GM12801 (cell line): ENCODE measurements around the gene PCDHA1.

ENCODE experiments used
- TF ChIP-seq, protein P1 (sequence below): IDR thresholded peaks from one replicate; pipeline ENCODE4 v1.5.1; 2011; ENCODE audit warnings: control low read depth; ENCODE audit not compliant: insufficient read length; ENCODE audit errors: extremely low read depth

The PCDHA1 gene

DNA sequence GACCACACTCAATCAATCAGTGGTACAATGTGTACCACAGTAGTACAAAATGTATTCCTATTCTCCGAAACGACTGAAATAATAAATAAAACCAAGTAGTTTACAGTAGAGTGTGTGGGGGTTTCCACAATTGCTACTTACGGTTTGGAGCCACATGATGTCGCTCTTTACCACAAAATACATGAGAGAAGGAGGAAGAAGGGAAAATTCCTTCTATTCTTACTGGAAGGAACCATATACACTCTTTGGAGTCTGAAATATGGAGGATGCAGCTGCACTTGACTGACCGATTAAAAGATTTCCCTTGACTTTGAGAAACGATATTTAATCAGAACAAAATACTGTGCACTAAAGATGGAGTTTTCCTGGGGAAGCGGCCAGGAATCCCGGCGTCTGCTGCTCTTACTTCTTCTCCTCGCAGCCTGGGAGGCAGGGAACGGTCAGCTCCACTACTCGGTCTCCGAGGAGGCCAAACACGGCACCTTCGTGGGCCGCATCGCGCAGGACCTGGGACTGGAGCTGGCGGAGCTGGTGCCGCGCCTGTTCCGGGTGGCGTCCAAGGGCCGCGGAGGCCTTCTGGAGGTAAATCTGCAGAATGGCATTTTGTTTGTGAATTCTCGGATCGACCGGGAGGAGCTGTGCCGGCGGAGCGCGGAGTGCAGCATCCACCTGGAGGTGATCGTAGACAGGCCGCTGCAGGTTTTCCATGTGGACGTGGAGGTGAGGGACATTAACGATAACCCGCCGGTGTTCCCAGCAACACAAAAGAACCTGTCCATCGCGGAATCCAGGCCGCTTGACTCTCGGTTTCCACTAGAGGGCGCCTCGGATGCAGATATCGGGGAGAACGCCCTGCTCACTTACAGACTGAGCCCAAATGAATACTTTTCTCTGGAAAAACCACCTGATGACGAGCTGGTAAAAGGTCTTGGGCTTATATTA, 21.2 kb downstream of the PCDHA1 start, which contains the start of gene PCDHA4:
PCDHA4 (plus strand) TSS at position 235 of the 942 bp plus-strand sequence.
- TF ChIP-seq, protein P1, sequence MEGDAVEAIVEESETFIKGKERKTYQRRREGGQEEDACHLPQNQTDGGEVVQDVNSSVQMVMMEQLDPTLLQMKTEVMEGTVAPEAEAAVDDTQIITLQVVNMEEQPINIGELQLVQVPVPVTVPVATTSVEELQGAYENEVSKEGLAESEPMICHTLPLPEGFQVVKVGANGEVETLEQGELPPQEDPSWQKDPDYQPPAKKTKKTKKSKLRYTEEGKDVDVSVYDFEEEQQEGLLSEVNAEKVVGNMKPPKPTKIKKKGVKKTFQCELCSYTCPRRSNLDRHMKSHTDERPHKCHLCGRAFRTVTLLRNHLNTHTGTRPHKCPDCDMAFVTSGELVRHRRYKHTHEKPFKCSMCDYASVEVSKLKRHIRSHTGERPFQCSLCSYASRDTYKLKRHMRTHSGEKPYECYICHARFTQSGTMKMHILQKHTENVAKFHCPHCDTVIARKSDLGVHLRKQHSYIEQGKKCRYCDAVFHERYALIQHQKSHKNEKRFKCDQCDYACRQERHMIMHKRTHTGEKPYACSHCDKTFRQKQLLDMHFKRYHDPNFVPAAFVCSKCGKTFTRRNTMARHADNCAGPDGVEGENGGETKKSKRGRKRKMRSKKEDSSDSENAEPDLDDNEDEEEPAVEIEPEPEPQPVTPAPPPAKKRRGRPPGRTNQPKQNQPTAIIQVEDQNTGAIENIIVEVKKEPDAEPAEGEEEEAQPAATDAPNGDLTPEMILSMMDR, result no peak

DNA sequence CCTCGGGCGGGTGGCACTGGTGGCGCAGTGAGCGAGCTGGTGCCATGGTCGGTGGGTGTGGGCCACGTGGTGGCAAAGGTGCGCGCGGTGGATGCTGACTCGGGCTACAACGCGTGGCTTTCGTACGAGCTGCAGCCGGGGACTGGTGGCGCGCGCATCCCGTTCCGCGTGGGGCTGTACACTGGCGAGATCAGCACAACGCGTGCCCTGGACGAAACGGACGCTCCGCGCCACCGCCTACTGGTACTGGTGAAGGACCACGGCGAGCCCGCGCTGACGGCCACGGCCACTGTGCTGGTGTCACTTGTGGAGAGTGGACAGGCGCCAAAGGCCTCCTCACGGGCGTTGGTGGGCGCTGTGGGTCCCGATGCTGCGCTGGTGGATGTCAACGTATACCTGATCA, 22.9 kb downstream of the PCDHA1 start:
- TF ChIP-seq, protein P1, result no peak

DNA sequence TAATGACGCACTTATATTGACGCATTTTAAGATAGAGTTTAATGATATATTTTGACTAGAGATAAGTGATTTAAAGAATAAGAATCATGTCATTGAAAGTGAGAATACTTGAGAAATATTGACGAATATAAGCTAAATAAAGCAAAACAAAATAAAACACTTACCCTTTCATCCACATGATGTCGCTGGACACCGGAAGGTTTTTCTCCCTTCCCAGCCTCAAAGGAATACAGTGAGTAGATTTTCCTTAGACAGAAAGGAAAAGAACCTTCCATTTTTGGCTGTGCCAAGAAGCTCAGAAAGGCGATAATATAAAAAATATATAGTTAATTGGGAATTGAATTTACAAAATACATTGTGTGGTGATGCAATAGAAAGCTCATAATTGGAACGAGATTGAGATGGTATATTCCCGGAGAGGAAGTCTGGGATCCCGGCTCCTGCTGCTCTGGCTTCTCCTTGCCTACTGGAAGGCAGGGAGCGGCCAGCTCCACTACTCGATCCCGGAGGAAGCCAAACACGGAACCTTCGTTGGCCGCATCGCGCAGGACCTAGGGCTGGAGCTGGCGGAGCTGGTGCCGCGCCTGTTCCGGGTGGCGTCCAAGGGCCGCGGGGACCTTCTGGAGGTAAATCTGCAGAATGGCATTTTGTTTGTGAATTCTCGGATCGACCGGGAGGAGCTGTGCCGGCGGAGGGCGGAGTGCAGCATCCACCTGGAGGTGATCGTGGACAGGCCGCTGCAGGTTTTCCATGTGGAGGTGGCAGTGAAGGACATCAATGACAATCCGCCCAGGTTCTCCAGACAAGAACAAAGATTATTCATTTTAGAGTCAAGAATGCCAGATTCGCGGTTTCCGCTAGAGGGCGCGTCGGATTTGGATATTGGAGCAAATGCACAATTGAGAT, 35.7 kb downstream of the PCDHA1 start, which contains the start of gene PCDHA5:
PCDHA5 (plus strand) TSS at position 239 of the 906 bp plus-strand sequence.
- TF ChIP-seq, protein P1, result no peak

DNA sequence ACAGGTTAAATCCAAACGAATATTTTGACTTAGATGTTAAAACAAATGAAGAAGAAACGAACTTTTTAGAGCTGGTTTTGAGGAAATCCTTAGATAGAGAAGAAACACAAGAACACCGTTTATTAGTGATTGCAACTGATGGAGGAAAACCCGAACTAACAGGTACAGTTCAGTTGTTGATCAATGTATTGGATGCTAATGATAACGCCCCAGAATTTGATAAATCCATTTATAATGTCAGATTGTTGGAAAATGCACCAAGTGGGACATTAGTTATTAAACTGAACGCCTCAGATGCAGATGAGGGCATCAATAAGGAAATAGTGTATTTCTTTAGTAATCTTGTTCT, 36.3 kb downstream of the PCDHA1 start:
- TF ChIP-seq, protein P1, result no peak

DNA sequence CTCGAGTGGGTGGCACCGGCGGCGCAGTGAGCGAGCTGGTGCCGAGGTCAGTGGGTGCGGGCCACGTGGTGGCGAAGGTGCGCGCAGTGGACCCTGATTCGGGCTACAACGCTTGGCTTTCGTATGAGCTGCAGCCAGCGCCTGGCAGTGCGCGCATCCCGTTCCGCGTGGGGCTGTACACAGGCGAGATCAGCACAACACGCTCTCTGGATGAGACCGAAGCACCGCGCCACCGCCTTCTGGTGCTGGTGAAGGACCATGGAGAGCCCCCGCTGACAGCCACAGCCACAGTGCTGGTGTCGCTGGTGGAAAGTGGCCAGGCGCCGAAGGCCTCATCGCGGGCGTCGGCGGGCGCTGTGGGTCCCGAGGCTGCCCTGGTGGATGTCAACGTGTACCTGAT, 37.5 kb downstream of the PCDHA1 start:
- TF ChIP-seq, protein P1, result no peak

DNA sequence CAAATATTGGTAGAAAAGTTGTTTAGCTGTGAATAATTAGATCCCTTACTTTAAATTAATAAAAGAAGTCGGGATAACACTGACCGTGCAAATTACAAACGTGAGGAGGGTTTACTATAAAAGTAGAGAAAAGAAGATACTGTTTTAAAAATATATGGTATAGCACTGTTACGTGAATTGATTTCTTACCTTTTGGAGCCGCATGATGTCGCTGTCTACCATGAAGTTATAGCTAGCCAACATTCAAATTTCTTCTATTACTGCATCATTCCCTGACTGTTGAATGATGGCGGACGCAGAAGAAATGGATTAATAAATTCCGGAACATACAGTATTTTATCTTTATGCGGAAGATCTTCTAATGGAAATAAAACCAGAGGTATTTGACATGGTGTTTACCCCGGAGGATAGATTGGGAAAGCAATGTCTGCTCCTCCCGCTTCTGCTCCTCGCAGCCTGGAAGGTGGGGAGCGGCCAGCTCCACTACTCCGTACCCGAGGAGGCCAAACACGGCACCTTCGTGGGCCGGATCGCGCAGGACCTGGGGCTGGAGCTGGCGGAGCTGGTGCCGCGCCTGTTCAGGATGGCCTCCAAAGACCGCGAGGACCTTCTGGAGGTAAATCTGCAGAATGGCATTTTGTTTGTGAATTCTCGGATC, 41.9 kb downstream of the PCDHA1 start, which contains the start of gene PCDHA6:
PCDHA6 (plus strand) TSS at position 257 of the 658 bp plus-strand sequence; CDS start at position 389, 132 bp downstream.
- TF ChIP-seq, protein P1, result no peak
